CD4-positive, alpha-beta T cell (primary cell): ENCODE data around the gene POLG2. TPM values are rescaled to one million over a fixed set of nuclear protein-coding genes. Genes with fewer than 3 reads are reported as not detected.
A peak's percentile ranks its signal among the peaks of the same experiment; 100 is the strongest.

Experiments used
- ATAC-seq: fragments of 200-7000 bp; cut with Tn5 transposase; one replicate; pipeline ENCODE4 v1.10.0; 2022; ENCODE audit warnings: mild to moderate bottlenecking; ENCODE audit not compliant: poor library complexity
- CTCF ChIA-PET: fragments of 350-600 bp; sonication (Branson Sonifier 250); formaldehyde crosslinking; loops from one replicate; lab custom pipeline; 2021; ENCODE audit warnings: antibody characterized with exemption, inconsistent platforms; lab: Charles Lee
- POLR2A ChIA-PET: fragments of 350-600 bp; sonication (Branson Sonifier 250); formaldehyde crosslinking; loops from one replicate; lab custom pipeline; 2021; ENCODE audit warnings: antibody characterized with exemption, inconsistent platforms; lab: Charles Lee
- DNase-seq, 14 experiments: peaks; one replicate each; pipeline ENCODE4 v3.0.0-alpha.2; 2013 to 2020; ENCODE audit warnings: mixed read lengths in 2 of 14
- H3K27ac ChIP-seq, 2 donors: one replicate each; pipeline versions ENCODE4 v1.5.1 to v1.7.0; 2013; ENCODE audit warnings: low read length in 2 of 2, low read depth in 1 of 2, mild to moderate bottlenecking in 1 of 2
- H3K27me3 ChIP-seq, 2 experiments: 1 replicate in 1 of 2; 2 replicates in 1 of 2; pipeline versions ENCODE4 v1.6.1 to v1.7.0; 2013; ENCODE audit warnings: low read length in 2 of 2, control low read depth in 1 of 2, mild to moderate bottlenecking in 1 of 2, moderate library complexity in 1 of 2; ENCODE audit not compliant: insufficient read depth in 2 of 2, control insufficient read depth in 1 of 2
- H3K36me3 ChIP-seq: one replicate; pipeline ENCODE4 v1.6.1; 2013; ENCODE audit warnings: low read length, control low read depth; ENCODE audit not compliant: insufficient read depth
- H3K4me1 ChIP-seq: one replicate; pipeline ENCODE4 v1.6.1; 2013; ENCODE audit warnings: low read length, control low read depth; ENCODE audit not compliant: insufficient read depth
- H3K4me3 ChIP-seq: one replicate; pipeline ENCODE4 v1.5.1; 2013; ENCODE audit warnings: mild to moderate bottlenecking, low read length, moderate library complexity
- H3K9me3 ChIP-seq, 2 experiments: 1 replicate in 1 of 2; 2 replicates in 1 of 2; pipeline versions ENCODE4 v1.6.1 to v1.7.0; 2013; ENCODE audit warnings: low read length in 2 of 2, mild to moderate bottlenecking in 2 of 2, control low read depth in 1 of 2, moderate library complexity in 1 of 2; ENCODE audit not compliant: control insufficient read depth in 1 of 2, insufficient read depth in 1 of 2
- H3K27ac Mint-ChIP-seq: one replicate; pipeline ENCODE4 v1.8.0; 2020; ENCODE audit warnings: mixed read lengths
- H3K27me3 Mint-ChIP-seq: one replicate; pipeline ENCODE4 v1.8.0; 2021; ENCODE audit warnings: mixed read lengths
- H3K36me3 Mint-ChIP-seq: one replicate; pipeline ENCODE4 v1.8.0; 2021; ENCODE audit warnings: low read depth, mixed read lengths
- H3K4me1 Mint-ChIP-seq: one replicate; pipeline ENCODE4 v1.8.0; 2021; ENCODE audit warnings: low read depth, mixed read lengths
- H3K4me3 Mint-ChIP-seq: one replicate; pipeline ENCODE4 v1.8.0; 2020; ENCODE audit warnings: mild to moderate bottlenecking, mixed read lengths
- H3K9me3 Mint-ChIP-seq: one replicate; pipeline ENCODE4 v1.8.0; 2020; ENCODE audit warnings: mixed read lengths
- CTCF ChIP-seq: fragments of 200-600 bp; IDR thresholded peaks from one replicate; pipeline ENCODE4 v1.8.0; 2022; ENCODE audit warnings: antibody characterized with exemption, mild to moderate bottlenecking
- intact Hi-C, 2 experiments: fragments of 100-400 bp; cut with DNase I in 1 of 2; cut with micrococcal nuclease in 1 of 2; formaldehyde crosslinking; loops; one replicate each; pipeline versions ENCODE4 v1.15.1 to v1.9.0; 2023 to 2025; cut with DNase I, micrococcal nuclease
- total RNA-seq, 174 experiments: library from RNA in 2 of 174; stranded (reverse) in 2 of 174; gene quantifications; one replicate each; pipeline ENCODE4 v1.2.3 and lab custom pipeline; 2021 to 2026

POLG2 gene
- total RNA-seq, 2 experiments from 2014 or later, result 32.8 to 34.1 TPM

DNA sequence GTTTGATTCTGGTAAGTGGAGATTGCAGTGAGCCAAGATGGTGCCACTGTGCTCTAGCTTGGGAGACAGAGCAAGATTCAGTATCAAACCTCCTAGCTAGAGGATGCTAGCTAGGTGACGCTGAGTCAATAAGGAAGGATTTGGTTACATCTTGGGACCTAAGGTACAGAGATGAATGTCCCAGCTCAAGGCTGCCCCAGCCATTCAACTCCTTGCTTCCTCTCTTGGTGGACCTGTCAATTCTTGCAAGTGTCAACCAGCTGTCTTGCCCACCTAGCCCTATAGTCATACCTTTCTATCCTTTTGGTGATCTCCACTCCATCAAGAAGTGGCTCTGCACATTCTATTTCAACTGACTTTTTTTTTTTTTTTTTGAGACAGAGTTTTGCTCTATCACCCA lies 49.3 kb downstream of the POLG2 start:
- intact Hi-C loops, result no loop called here
- ATAC-seq (no peak), DNase-seq (no peak)
- no peak for TF ChIP-seq CTCF
- no peaks in the 10 kb centered on the region for H3K36me3 Mint-ChIP-seq
- H3K4me1 Mint-ChIP-seq, result peaks cover 23% of the 10 kb centered on the region
- Histone ChIP-seq H3K4me3 (no peak overlapping the region), H3K9me3 (no peaks in the 10 kb centered on the region), H3K4me1 (peaks cover 10% of the 10 kb centered on the region), H3K27ac (no peak overlapping the region), H3K27me3 (no peaks in the 10 kb centered on the region), H3K36me3 (no peaks in the 10 kb centered on the region)
- no peak overlapping the region for H3K27ac Mint-ChIP-seq
- no peaks in the 10 kb centered on the region for H3K27me3 Mint-ChIP-seq
- POLR2A ChIA-PET, result no interaction called here
- H3K9me3 Mint-ChIP-seq, result no peaks in the 10 kb centered on the region
- no peak overlapping the region for H3K4me3 Mint-ChIP-seq
- CTCF ChIA-PET, result no interaction called here

GRCh38 chr17:64443086-64443760 lies 53.6 kb downstream of the POLG2 start:
- Mint-ChIP-seq H3K9me3 (peaks cover 2% of the 10 kb centered on the region), H3K4me3 (no peak overlapping the region), H3K36me3 (peaks cover 7% of the 10 kb centered on the region), H3K27ac (peak overlapping the region; percentile 79), H3K27me3 (no peaks in the 10 kb centered on the region), H3K4me1 (peaks cover 33% of the 10 kb centered on the region)
- CTCF ChIA-PET, result interaction anchor here (1.2 kb wide), 1 partner anchor 23 kb away, joined by 3 read pairs; no protein-coding TSS in a partner anchor
- no peak for ATAC-seq
- DNase-seq, result no peak
- no peak overlapping the region for H3K4me3 ChIP-seq
- TF ChIP-seq CTCF, result no peak
- H3K9me3 ChIP-seq, result peaks cover 7 to 12% of the 10 kb centered on the region in 2 experiments
- no peaks in the 10 kb centered on the region for H3K36me3 ChIP-seq
- H3K27ac ChIP-seq, result no peak overlapping the region
- POLR2A ChIA-PET, result interaction anchor here (0.6 to 1.9 kb wide), 2 partner anchors 8 to 13 kb away, joined by 4 to 15 read pairs; no protein-coding TSS in a partner anchor
- intact Hi-C loops, result no loop called here
- H3K27me3 ChIP-seq, result no peaks in the 10 kb centered on the region
- H3K4me1 ChIP-seq, result peaks cover 23% of the 10 kb centered on the region

- H3K27me3 Mint-ChIP-seq, result no peaks in the 10 kb centered on the region
- POLR2A ChIA-PET, result interaction anchor here (0.9 to 1.9 kb wide), 4 partner anchors 14 to 63 kb away, joined by 3 to 15 read pairs (median 8); partner anchors contain the start of genes CEP95 and DDX5
- no peak for TF ChIP-seq CTCF
- CTCF ChIA-PET, result interaction anchor here (1.0 kb wide), 1 partner anchor 22 kb away, joined by 4 read pairs; no protein-coding TSS in a partner anchor
- DNase-seq (peak in 1 of 14 experiments; percentile 40), ATAC-seq (peak; percentile 70)
- H3K27ac Mint-ChIP-seq, result peak overlapping the region; percentile 79
- intact Hi-C loops, result no loop called here
- H3K9me3 Mint-ChIP-seq, result peaks cover 2% of the 10 kb centered on the region
- peaks cover 7% of the 10 kb centered on the region for H3K36me3 Mint-ChIP-seq
- H3K4me3 ChIP-seq, result peak overlapping the region; percentile 32
- peaks cover 14 to 17% of the 10 kb centered on the region in 2 experiments for H3K9me3 ChIP-seq
- peaks cover 23% of the 10 kb centered on the region for H3K4me1 ChIP-seq
- H3K4me1 Mint-ChIP-seq, result peaks cover 33% of the 10 kb centered on the region
- peak overlapping the region; percentile 69 for H3K4me3 Mint-ChIP-seq
- H3K27ac ChIP-seq, result peak overlapping the region; percentile 18 to 53
- H3K36me3 ChIP-seq, result no peaks in the 10 kb centered on the region
- no peaks in the 10 kb centered on the region for H3K27me3 ChIP-seq
These were observed 54.3 kb downstream of the POLG2 start for GRCh38 chr17:64442541-64442971.
